HG03565 (cell line): ENCODE measurements around the gene GINS3.
"Not testable (repeated sequence)": the region's sequence is repeated elsewhere in the genome, so short reads cannot be mapped to it uniquely, and the experiment has no call there.

ENCODE experiments used
- ATAC-seq: cut with Tn5 transposase; IDR thresholded peaks from one replicate; pipeline ENCODE4 v1.9.1; 2021; ENCODE audit warnings: mild to moderate bottlenecking, moderate library complexity; ENCODE audit not compliant: unreplicated experiment

GINS3 gene

DNA sequence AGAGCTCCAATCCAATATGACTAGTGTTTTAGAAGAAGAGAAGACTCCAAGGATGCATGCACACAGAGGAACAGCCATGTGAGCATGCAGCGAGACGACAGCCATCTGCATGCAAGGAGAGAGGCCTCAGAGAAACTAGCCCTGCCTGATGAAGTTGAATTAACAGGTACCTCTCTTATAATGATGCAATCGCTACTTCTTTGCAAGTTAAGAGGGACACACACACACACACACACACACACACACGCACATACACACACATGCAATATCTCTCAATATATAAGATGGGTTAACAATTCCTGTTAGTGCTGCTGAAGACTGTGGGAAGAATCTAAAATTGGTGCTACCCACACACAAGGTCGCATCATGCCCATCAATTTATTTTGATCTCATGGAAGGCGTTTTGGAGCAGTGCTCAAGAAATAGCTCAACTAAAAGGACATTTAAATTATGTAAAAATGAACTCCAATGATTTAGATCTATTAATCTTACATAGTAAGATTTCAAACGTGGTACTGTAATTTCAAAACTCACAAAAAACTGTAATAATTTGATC, 7.0 kb upstream of the GINS3 start:
- no peak for ATAC-seq

DNA sequence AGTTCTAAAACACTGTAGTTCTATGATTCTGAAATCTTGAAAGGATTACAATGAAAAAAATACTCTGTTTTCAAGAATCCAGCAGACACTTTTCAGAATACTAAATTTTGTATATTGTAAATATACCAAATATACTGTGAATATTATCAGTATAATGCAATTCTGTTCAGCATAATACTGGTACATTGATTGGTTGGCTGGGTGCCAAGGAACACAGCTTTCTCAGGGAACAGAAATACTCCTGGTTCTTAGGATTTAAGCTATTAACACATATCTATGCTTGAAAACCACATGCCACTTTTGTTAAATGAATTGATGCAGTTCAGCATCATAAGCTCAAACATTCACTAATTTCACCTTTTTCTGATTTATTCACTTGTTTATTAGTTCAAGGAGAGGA, 2.5 kb upstream of the GINS3 start:
- ATAC-seq, result no peak

DNA sequence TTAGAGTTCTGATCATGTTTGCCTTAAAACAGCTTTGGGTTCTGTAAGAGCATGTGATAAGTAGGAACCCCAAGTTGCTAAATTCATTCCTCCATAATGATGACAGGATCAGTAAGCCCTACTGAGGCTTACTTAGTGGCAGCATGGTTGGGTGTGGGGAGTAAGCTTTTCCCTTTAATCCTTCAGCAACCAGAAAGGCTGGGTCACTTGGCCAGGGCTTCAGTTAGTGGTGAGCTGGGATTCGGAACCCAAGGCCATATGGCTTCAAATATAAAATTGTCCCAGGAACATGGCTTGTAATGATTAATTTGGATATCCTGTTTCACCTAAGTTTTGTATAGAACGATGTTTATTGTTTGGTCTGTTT, 850 bp downstream of the GINS3 start:
- peak; percentile 2 for ATAC-seq

DNA sequence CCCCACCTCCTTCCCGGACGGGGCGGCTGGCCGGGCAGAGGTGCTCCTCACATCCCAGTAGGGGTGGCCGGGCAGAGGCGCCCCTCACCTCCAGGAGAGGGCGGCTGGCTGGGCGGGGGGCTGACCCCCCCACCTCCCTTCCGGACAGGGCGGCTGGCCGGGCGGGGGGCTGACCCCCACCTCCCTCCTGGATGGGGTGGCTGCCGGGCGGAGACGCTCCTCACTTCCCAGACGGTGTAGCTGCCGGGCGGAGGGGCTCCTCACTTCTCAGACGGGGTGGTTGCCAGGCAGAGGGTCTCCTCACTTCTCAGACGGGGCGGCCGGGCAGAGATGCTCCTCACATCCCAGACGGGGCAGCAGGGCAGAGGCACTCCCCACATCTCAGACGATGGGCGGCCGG, 4.6 kb downstream of the GINS3 start:
- ATAC-seq, result not testable (repeated sequence)

DNA sequence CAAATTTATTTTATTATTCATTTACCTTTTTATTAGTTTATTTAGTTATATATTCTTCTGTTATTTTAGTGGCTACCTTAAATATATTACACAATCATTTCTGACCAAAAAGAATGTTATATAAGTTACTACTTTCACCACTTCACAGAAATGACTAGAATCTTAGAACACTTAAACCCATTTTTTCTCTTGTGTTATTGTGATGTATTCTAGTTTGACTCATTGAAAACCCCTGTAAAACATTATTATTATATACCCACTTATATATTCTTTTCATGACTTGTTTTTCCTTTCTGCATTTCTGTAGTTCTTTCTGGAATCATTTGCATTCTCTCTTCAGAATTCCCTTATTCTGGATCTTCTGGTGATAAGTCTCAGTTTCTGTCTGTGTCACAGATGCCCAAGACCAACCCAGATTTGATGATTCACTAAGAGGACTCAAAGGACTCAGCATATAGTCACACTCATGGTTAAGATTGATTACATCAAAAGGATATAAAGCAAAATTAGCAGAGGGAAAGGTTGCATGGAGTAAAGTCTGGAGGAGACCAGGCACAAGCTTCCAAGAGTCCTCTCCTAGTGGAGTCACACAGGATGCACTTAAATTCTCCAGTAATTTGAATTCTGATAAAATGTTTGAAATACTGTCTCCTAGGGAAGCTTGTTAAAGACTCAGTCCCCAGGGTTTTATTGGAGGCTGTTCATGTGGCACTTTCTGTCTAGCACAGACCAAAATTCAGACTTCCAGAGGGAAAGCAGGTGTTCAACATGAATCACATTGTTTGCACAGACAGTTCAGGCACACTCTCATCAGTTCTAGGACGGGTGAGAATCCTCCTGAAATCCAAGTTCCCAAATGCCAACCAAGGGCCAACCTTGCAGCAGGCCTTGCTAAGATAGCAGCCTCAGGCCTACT, 7.7 kb downstream of the GINS3 start:
- no peak for ATAC-seq

DNA sequence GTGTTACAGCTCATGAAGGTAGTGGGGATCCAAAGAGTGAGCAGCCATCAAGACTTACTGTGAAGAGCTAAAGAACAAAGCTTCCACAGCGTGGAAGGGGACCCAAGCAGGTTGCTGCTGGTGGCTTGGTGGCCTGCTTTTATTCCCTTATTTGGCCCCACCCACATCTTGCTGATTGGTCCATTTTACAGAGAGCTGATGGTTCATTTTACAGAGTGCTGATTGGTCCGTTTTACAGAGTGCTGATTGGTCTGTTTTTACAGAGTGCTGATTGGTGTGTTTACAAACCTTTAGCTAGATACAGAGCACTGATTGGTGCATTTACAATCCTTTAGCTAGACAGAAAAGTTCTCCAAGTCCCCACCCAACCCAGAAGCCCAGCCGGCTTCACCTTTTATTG, 9.0 kb downstream of the GINS3 start:
- ATAC-seq, result not testable (repeated sequence)

DNA sequence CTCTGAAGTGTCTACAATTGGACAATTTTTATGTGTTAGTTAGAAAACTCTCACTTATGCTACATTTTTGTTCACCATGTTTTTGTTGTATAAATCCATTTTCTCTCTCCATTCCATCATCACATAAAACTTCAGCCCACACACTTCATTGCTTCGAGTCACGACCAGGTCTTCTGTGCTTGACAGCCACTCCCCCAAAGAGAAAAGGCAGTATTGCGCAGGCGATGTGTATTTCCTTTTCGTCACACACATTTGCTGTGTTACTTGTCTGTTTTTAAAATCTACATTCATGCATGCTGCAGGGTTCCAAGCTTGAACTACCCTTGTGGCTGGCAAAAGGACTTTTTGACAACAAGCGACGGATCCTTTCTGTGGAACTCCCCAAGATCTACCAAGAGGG, 10.5 kb downstream of the GINS3 start:
- no peak for ATAC-seq

DNA sequence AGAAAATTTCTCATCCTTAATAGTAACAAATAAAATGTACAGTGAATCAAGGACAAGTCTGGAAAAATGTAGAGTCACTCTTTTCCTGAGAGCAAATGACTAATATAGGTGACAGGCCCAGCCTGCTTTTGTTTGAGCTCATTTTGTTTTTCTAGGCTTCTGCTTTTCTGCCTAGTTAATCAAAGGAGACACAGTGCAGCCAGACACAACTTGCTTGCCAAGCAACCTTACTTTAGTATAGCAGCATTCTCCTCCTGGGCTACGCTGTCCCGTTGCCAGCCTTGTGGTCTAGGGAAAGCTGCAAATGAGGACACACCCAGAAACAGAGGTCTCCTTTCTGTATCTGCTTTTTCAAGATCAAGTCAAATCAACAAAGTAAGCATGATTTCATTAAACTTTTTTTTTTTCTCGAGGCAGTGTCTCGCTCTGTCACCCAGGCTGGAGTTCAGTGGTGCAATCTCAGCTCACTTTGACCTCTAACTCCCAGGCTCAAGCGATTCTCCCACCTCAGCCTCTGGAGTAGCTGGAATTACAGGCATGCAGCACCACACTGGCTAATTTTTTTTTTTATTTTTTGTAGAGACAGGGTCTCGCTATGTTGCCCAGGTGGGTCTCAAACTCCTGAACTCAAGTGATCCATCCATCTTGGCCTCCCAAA, 17.2 kb downstream of the GINS3 start:
- no peak for ATAC-seq

DNA sequence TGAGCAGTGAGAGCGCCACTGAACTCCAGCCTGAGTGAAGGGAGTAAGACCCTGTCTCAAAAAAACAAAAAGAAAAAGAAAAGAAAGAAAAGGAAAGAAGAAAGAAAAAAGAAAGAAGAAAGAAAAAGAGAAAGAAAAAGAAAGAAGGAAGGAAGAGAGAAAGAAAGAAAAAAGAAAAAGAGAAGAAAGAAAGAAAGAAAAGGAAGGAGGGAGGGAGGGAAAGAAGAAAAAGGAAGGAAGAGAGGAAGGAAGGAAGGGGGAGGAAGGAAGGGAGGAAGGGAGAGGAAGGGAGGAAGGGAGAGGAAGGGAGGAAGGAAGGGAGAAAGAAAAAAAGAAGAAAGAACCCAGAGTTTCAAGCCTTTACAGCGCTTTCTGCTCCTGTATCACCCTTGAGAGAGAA, 19.1 kb downstream of the GINS3 start:
- ATAC-seq, result no peak

DNA sequence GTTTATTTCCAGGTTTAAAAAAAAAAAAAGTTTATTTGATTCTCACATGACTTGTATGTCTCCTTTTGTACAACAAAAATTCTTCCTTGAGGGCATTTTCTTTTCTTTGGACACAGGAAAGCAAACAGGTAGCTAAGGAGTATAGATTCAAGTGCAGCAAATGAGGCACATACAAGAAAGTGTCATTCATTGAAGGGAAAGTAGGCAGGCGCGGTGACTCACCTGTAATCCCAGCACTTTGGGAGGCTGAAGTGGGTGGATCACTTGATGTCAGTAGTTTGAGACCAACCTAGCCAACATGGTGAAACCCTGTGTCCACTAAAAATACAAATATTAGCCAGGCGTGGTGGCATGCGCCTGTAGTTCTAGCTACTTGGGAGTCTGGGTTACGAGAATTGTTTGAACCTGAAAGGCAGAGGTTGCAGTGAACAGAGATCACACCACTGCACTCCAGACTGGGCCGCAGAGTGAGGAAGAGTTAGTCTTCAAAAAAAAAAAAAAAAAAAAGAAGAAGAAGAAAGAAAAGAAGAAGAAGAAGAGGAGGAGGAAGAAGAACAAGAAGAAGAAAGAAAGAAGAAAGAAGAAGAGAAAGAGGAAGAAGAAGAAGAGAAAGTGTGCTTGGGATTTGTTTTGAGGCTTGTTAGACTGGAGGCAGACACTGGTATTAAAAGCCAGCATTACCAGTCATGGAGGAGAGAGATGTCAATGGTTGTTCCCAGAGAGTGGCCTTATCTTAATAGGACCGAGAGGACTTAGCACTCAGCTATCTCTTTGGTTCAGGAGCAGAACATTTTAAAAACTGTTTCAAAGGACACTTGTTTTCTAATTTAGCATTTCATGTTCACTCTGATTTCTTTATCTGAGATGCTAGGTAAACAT, 19.7 kb downstream of the GINS3 start:
- ATAC-seq, result no peak

DNA sequence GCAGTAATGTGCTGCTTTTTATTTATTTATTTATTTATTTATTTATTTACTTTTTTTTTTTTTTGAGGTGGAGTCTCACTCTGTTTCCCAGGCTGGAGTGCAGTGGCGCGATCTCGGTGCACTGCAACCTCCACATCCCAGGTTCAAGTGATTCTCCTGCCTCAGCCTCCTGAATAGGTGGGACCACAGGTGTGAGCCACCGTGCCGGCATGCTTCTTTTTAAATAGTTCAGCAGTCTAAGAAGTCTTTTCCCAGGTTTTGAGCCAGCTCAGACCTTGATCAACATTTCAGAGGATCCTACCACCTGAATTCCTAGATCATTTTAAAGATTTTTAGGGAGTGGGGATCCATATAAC, 20.3 kb downstream of the GINS3 start:
- ATAC-seq, result not testable (repeated sequence)

DNA sequence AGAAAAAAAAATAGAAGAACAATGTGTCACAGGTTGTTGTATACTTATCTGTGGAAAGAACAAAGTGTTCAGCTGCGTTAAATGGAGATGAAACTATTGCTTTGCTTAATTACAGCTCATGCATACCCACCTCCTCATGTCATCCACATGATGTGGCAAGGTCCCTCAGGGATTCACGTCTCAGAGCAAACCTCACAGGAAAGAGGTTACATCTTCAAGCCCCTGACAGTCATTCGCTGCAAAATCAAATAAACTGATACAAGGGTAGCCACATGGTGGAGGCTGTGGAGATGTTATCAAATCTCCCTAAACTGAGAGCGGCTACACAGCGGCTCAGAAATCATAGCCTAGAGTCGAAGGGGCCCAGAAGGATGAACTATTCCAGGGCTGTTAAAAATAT, 21.1 kb downstream of the GINS3 start:
- no peak for ATAC-seq

DNA sequence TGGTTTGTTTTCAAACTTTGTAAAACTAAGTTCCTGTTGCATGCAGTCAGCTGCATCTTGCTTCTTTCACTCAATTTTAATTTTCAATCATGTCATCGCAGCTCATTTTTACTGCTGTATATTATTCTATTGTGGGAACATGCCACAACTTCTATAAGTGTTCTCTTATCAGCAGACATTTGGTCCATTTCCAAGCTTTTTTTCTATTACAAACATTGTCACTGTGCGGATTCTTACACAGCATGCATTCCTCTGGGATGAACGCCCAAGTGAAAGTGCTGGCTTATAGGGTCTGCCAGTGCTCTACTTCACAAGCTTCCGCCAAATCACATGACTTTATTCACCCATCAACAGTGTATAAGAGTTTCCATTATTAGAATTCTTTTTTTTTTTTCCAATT, 22.7 kb downstream of the GINS3 start:
- ATAC-seq, result no peak

DNA sequence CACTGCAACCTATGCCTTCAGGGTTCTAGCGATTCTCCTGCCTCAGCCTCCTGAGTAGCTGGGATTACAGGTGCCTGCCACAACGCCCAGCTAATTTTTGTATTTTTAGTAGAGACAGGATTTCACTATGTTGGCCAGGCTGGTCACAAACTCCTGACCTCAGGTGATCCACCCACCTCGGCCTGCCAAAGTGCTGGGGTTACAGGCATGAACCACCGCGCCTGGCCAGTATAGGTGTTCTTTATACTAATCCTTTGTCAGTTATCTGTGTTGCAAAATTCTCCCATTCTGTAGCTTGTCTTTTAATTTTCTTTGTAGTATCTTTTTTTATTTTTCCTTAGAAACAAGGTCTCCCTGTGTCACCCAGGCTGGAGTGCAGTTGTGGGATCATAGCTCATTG, 23.7 kb downstream of the GINS3 start:
- ATAC-seq, result not testable (repeated sequence)

DNA sequence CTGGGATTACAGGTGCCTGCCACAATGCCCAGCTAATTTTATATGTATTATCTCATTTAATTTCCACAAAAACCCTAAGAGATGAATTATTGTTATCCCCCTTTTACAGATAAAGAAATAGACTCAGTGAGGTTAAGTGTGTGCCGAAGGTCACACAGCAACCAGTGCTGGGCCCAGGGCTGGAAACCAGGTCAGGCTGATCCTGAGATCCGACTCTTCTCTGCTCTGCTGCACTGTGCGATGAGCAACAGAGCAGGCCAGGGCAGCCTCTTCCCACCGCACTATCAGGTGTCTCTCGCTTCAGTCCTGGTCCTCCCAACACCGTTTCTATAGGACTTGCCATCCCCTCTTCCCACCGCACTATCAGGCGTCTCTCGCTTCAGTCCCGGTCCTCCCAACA, 24.8 kb downstream of the GINS3 start:
- ATAC-seq, result no peak

DNA sequence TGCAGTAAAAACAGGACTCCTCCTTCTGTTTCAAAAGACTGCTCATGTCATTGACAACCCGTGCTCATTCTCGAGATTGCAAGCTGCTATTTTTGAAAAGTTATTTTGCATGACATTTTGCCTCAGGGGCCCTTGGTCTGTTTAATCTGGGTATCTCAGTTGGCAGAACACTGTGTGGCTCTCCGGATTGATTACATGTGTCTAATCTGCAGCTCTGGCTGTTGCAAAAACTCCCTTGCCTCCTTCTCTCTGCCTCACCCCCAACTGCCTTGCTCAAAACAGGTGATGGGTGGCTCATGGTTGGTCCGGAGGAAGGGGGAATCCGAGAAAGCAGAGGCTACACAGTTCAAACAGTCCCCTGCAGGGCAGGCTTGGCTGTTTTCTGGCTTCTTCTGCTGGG, 25.3 kb downstream of the GINS3 start:
- ATAC-seq, result no peak

DNA sequence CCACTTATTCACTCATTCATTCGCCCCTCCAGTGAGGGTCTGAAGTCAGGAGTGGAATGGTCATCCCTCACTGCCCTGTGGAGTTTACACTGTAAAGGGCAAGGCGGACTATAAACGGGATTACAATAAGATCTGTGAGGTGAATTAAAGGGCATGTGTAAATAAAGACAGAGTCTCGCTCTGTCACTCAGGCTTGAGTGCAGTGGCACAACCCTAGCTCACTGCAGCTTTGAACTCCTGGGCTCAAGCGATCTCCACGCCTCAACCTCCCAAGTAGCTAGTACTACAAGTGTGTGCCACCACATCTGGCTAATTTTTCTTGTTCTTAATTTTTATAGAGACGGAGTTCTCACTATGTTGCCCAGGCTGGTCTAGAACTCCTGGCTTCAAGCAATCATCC, 25.8 kb downstream of the GINS3 start:
- ATAC-seq, result no peak

DNA sequence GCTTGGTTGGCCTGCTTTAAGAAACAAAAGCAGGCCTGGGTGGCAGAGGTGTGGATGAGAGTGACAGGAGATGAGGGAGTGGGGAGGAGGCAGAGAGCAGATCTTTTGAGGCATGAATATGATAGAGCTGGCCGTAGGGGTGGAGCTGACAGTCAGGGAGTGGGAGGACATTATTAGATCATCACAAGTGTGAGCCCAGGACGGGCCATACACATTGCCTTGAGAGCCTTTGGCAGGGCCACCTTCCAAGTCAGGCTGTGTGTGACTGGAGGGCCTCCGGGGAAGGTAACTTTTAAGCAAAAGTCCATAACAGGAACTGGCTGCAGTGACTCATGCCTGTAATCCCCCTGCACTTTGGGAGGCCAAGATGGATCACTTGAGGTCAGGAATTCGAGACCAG, 26.3 kb downstream of the GINS3 start:
- ATAC-seq, result no peak

DNA sequence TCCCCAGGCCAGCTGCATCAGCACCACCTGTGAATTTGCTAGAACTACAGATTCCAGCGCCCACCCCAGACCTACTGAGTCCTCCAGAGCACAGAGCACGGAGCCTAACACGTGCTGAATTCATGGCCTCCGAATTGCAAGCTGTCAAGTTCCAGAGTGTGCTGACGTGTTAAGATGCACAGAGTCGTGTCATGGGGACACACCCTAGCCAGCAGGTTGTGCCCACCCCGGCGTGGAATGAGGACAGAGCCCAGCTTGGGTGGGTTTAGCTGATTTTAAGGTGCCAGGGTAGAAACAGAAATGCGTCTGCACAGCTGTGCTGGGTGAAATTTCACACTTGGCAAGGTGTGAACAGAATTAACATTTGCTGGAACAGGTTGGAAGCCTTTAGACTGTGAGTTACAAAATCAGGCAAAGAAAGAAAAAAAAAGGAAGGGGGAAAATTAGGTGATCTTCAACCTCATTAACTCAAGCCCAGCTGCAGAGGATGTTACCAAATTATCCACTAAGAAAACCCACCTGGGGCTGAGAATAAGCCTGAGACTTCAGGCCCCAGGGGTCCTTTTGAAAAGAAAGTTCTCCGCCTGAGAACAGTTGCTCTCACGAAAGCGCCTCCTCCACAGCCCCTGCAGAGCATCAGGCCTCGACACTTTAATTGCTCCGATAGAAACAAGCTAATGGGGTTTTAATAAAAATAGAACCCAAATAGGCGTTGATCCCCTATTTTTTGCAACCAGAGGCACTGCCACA, 27.1 kb downstream of the GINS3 start:
- ATAC-seq, result no peak

DNA sequence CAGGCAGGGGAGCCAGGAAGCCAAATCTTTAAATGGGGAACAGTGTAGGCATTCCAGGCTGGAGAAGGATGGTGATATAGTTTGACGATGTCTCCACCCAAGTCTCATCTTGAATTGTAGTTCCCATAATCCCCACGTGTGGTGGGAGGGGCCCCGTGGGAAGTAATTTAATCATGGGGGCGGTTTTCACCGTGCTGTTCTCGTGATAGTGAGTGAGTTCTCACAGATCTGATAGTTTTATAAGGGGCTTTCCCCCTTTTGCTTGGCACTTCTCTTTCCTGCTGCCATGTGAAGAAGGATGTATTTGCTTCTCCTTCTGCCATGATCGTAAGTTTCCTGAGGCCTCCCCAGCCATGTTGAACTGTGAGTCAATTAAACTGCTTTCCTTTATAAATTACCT, 28.8 kb downstream of the GINS3 start:
- ATAC-seq, result no peak

DNA sequence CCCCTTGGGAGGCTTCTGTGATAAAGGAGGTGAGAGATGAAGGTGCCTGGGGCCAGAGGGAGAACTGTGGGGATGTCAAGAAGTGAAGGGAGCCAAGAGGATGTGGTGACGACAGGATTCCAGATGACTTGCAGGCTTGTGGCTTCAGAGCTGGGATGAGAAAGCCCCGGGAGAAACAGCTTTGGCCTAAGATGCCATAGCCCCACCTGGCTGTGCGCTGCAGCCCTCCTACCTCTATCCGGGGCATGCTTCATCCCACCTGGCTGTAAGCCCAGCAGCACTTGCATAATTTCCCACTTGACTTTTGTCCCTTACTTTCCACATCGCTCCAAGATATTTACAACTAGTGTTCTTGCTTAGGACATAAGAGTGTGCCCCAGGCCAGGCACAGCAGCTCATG, 29.3 kb downstream of the GINS3 start:
- ATAC-seq, result no peak
